Globus pallidus (tissue), 1 donor: ENCODE measurements around the gene GOLIM4.
"Not testable (repeated sequence)": the region's sequence is repeated elsewhere in the genome, so short reads cannot be mapped to it uniquely, and the experiment has no call there.

Source experiments
- DNase-seq: peaks from one replicate; pipeline ENCODE4 v3.0.0-alpha.2; 2015; ENCODE audit warnings: low spot score

Gene GOLIM4, protein sequence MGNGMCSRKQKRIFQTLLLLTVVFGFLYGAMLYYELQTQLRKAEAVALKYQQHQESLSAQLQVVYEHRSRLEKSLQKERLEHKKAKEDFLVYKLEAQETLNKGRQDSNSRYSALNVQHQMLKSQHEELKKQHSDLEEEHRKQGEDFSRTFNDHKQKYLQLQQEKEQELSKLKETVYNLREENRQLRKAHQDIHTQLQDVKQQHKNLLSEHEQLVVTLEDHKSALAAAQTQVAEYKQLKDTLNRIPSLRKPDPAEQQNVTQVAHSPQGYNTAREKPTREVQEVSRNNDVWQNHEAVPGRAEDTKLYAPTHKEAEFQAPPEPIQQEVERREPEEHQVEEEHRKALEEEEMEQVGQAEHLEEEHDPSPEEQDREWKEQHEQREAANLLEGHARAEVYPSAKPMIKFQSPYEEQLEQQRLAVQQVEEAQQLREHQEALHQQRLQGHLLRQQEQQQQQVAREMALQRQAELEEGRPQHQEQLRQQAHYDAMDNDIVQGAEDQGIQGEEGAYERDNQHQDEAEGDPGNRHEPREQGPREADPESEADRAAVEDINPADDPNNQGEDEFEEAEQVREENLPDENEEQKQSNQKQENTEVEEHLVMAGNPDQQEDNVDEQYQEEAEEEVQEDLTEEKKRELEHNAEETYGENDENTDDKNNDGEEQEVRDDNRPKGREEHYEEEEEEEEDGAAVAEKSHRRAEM

DNA sequence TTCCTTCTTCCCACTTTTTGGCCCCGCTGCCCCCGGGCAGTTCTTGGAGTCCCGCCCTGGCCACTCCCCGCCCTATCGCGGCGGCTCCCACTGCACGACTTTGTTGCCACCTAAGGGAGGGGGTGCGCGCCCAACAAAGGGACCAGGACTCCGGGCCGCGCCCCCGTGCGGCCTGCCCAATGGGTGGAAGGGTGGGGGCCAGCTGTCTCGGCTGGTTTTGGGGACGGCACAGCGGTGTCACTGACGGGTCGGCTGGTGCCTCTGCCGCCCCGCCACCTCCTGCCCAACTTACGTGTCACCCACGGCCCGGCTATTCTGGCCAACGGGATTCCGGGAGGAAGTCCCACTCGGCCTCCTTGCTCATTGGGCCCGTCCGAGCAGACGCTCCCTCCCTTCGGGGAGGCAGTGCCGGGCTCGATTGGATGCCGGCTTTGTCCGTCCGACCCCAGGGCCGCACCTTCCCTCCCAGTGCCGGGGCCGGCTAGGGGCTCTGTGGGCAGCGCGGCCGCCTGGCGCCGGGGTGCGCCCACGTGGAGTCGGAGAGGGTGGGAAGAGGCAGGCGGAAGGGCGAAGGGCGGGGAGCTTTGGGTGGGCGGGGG lies at the start of gene GOLIM4:
Gene GOLIM4 (minus strand): TSS at position 314 of the 599 bp plus-strand sequence. CDS start 639 bp downstream, outside the sequence.
- DNase-seq: peak; percentile 97

DNA sequence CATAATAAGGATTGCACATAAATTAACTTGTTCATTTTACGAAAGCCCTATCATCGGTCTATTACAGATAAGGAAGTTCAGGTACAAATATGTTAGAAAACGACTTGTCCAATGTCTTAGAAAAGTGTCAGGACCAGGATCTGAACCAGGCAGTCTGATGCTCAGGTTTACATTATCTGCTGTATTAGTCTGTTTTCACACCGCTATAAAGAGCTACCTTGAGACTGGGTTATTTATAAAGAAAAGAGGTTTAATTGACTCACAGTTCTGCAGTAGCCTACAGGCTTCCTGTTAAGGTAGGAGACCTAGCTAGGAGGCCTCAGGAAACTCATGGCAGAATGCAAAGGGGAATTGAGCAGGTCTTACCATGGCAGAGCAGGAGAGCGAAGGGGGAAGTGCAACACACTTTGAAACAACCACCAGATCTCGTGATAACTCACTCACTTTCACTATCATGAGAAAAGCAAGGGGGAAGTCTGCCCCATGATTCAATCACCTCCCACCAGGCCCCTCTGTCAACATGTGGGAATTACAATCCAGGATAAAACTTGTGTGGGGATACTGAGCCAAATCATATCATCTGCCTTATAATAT lies 45.8 kb upstream of the GOLIM4 start:
- no peak for DNase-seq

DNA sequence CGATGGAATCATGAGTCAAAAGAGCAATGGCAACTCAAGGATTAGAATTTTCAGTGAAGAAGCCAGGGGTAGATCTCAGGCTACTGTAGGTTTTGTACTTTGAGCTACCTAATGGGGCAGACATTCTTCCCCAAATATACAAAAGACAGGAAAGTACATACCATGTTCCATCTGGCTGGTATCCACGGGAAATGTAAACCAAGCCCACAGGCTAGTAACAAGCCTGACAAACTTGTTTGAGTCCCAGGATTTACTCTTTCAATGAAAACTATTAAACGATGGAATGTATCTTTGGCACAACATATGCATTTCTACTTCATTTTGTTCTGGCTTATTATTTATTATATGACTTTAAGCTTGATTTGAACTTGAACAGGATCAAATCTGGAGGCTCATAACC lies 44.2 kb upstream of the GOLIM4 start:
- DNase-seq: no peak

DNA sequence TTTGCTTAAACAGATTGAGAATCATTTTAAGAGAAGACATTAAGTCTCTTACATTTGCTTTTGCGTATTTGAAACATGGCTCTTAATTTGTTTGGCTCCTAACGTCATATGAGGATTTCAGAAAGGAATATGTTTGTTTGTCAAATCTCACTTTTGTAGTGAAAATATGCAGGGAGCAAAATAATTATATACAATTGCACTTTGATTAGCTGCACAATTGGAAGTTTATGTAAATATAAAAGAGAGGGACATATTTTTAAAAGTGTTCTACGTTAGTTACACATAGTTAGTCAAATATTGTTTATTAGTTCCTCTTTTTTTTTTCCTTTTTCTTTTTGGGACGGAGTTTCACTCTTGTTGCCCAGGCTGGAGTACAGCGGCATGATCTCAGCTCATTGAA lies 42.7 kb upstream of the GOLIM4 start:
- no peak for DNase-seq

DNA sequence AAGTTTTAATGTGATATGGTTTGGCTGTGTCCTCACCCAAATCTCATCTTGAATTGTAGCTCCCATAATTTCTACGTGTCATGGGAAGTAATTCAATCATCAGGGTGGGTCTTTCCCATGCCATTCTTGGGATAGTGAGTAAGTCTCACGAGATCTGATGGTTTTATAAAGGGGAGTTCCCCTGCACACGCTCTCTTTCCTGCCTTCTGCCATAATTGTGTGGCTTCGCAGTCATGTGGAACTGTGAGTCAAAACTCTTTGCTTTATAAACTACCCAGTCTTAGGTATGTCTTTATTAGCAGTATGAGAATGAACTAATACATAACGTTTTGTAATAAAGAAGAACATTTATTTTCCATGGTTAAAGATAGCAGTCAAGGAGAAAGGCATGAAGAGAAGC lies 39.2 kb upstream of the GOLIM4 start:
- no peak for DNase-seq

DNA sequence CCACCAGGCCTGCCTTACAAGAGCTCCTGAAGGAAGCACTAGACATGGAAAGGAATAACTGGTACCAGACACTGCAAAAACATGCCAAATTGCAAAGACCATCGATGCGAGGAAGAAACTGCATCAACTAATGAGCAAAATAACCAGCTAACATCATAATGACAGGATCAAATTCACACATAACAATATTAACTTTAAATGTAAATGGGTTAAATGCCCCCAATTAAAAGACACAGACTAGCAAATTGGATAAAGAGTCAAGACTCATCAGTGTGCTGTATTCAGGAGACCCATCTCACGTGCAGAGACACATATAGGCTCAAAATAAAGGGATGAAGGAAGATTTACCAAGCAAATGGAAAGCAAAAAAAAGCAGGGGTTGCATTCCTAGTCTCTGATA lies 34.5 kb upstream of the GOLIM4 start:
- DNase-seq: not testable (repeated sequence)

DNA sequence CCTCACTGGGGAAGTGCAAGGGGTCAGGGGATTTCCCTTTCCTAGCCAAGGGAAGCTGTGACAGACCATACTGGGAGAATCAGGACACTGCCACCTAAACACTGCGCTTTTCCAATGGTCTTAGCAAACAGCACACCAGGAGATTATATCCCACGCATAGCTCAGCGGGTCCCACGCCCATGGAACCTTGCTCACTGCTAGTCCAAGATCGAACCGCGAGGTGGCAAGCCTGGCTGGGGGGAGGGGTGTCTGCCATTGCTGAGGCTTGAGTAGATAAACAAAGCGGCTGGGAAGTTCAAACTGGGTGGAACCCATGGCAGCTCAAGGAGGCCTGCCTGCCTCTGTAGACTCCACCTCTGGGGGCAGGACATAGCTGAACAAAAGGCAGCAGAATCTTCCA lies 32.7 kb upstream of the GOLIM4 start:
- DNase-seq: not testable (repeated sequence)

DNA sequence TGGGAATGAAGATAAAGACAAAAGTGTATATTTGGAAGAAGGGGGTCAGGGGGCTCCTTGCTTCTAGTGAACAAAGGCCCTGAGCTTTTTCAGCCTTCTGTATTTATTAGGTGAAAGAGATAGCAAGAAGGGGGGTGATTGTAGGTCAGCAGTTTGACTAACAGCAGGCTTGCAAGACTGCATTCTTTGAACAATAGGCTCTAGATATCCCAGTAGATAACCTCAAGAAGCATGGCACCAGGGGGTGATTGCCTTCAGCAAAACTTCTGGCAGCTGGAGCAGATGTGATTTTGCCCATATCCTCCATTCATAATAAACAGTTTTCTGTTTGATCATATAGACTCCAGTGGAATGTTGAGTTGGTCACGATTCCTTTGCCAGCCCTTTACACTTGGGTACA lies 31.7 kb upstream of the GOLIM4 start:
- DNase-seq: no peak

DNA sequence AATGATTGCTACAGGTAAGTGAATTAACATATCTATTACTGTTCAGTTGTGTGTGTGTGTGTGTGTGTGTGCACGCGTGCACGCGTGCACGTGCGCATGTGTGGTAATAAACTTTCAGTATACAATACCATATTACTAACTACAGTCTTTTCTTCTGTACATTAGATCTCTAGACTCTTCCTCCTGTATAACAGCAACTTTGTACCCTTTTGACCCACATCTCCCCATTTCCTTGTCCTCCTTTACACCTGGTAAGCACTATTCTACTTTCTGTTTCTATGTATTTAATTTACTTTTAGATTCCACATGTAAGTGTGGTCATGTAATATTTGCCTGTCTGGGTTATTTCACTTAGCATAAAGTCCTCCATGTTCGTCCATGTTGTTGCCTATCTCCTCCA lies 29.1 kb upstream of the GOLIM4 start:
- no peak for DNase-seq

DNA sequence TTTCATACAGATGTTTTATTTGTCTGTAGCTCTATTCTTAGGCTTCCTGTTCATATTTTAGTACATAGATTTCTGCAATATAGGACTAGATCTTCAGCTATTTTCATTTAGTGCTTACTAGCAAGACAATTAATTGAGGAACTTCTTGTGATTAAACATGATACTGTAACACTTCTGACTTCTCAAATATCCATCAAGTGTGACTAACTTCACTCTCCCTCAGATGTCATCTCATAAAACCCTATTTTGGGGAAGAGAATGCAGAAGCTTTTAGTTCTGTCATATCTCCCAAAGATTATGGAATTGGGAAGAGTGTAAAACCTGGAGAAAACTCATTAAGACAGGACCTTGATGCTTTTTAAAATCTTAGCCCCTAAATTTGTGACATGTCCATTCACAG lies 28.6 kb upstream of the GOLIM4 start:
- DNase-seq: no peak

DNA sequence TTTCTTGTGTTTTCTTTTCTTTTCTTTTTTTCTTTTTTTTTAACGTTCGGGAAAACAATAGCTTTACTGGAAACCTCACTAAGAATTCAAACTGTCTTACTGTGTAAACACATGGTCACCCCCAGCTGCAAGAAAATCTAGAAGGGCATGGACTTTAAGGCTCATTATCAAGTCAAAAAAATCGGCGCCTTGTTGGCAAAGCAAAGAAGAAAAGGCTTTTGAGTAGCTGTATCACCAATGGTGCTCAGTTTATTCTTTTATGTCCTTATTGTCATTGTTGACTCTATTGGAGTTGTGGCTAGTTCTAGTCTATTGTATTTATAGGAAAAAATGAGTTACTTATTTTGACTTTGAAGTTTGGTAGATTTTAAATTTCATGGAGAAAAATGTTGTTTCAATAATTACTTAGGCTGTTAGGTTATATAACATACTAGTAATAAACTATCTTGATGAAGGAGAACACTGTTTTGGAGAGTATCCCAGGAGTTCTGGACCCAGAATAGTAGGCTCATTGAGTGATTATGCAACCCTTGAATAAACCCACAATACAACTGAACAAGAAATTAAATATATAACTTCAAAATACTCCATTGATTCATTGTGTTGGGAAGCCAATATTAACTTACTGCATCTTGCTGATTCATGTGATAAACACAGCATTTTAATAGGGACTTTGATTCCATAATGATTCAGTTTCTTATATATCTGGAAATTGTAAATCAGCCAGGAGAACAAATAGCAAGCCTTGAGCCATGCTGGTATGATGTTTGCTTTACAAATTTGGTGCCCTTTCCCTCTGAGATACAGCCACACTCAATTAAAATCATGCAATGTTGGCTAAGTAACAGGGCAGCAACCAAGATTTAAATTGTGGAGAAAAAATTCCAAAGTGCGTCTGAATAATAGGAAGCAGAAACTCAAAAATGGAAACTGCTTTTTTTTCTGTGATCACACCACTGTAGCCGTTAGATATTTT lies 27.8 kb upstream of the GOLIM4 start:
- peak; percentile 70 for DNase-seq

DNA sequence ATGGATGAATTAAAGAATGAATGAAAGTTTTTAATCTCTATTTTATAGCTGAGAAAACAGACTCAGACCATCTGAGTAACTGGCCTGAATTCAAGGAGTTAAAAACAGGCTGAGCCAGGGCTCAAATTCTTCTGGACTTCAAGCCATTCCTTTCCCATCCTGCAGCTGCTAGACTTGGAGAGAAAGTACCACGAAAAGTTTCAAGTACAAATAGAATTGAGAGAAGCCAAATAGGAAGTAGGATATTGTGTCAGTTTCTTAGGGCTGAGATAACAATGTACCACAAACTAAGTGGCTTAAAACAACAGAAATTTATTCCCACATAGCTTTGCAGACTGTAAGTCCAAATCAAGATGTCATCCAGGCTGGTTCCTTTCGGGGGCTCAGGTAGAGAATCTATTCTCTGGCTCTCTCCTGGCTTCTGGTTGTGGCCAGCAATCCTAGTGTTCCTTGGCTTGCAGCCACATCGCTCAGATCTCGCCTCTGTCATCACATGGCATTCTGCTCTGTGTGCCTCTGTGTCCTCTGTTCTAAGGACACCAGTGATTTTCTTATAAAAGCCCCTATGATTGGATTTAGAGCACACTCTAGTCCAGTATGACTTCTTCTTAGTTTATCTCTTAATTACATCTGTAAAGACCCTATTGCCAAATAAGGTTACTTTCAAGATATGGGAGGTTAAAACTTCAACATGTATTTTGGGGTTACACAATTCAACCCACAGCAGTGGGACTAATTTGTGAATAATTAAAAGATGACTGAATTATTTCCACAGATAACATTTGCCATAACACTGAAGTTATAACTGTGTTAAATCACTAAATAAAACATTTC lies 25.7 kb upstream of the GOLIM4 start:
- no peak for DNase-seq

DNA sequence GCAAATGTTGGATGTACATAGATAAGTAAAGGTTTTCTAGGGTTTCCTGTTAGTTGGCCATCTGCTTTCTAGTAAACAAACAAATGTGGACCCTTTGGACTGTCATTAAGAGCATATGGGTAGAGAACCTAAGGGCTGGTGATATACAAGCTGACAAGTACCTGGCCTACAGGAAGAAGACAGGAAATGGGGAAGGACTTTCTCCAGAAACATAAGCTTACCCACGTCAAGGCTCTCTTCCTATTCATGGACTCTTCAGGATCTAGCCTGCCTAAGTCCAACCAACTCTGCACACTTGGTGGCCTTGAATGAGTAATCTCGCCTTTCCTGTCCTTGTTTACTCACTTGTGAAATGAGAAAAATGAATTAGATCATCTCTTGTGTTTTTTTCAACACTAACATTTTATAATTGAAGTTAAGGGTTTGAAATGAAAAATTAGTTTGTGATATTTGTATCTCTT lies 22.2 kb upstream of the GOLIM4 start:
- no peak for DNase-seq

DNA sequence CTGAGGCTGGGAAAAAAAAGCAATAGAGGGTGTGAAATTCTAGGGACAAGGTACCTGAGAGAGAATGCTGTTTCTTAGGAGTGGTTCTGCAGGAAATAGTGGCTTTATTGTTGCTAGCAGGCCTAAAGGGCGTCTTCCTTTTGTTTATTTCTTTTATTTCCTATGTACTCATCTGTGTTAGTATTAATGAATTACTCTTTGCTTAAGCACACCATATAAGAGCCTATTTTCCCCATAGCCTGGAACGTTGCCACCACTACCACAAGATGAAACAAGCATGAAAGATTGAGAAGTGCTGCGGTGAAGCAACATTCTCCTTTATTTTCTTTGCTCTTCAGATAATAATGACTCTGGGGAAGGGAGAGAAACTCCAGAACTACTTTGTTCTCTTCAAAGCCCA lies 21.3 kb upstream of the GOLIM4 start:
- no peak for DNase-seq

DNA sequence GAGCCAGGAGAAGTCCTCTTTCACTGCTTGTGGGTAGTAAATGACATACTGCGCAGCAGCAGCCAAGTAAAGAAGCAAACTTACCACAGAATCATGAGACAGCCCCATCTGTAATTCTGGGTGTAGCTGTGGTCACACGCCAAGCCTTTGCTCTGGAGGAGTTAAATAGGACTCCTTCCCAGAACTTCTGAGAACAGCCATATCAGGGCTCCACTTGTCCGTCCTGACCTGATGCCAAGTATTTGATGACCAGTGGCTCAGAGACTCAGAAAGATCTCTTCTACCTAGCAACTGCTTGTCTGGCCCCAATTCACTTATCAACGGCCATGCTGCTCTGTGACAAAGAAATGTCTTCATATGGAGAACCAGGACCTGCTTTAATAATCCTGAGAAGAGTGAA lies 20.6 kb upstream of the GOLIM4 start:
- no peak for DNase-seq

DNA sequence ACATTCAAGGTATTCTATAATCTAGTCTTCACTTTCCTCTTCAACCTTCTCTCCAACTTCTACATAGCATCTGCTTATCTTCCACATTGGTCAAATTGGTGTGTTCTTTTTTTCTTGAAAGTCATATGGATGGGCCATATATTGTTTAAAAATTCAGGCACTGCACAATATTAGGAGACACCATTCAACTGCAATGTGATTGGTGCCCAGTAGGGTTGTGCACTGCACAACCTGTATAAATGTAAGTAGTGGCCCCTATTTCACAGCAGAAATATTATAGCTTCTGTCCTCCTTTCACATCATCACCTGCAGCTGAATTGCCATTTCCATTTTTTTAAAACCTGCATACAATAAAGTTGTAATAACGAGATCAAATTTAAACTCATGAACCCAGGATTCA lies 18.1 kb upstream of the GOLIM4 start:
- no peak for DNase-seq

DNA sequence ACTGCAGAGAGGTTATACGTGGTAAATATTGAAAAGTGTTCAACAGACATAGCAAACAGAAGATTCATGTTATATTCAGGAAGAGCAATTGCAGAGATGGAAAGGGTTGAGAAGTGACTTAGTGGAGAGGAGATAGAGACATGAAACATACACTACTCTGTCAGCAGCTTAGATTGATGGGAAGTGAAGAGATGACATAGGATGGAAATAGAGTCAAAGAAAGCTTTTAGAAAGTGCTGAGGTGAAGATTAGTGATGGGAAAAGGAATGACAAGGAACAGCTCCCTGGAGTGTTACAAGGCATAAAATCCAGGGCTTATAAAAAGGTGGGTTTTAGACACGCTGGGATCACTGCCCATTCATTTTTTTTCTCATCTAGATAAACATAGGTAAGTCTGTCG lies 17.2 kb upstream of the GOLIM4 start:
- no peak for DNase-seq

DNA sequence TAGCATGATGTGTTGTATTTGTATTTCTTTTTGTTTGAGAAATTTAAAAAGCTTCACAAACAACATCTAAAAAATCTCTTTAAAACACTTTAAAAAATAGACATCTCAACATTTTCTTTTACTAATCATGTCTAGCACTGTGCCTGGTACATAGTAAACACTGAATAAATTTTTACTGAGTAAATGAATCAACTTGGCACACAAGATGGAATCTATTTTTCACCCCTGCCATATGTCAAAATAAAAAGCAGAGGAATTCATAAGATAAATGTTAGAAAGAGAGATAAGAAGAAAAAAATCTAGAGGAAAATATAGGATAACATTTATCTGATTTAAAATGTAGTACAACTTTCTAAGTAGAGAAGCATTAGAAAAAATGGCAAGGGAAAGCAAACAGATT lies 8.6 kb upstream of the GOLIM4 start:
- DNase-seq: no peak

DNA sequence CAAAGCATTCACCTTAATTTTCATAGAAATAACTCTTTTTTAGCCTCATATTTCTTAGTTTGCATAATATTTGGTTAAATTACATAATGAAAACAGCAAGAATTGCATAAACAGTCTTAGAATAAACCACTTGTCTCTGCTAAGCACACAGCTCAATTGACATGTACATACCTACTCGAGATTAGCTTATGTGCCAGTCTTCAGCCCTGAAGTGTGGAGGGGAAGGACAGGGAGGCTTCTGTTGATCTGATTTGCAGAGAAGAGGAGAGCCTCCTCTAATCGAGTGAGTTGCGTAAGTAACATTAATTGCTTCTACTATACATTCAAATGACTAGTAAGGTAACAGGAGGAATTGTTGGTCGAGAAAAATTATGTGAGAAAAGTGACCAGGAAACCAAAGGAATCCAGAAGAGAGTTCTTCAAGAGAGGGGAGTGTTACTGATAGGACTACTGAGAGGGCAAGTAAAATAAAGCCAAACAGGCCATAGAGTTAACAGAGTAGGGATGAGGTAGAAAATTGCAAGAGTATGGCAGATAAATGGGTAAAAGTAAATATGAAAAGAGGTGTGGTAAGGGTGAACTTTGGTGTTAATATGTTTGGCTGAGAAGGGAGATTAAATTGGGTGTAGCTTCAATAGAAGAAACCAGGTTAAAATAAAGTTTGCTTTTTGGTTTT lies 7.1 kb upstream of the GOLIM4 start:
- no peak for DNase-seq
